ENCODE measurements around the gene OR13G1.

DNA sequence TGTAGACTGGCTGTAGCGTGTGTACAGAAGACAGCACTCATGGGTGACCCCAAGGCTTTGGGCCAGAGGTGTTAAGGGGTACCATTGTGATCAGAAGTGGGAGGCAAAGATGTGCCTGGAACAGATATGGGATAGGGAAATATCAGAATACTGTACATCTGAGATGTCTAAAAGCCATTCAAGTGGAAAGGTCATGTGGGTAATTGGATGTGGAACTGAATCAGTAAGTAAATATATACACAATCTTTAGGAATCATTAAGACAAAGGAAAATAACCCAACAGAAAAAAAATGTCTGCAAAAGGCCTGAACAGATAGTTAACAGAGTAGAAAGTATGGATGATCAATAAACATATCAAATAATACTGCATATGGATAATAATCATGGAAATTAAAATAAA, 26.5 kb downstream of the OR13G1 start:
- TF ChIP-seq, protein P1, sequence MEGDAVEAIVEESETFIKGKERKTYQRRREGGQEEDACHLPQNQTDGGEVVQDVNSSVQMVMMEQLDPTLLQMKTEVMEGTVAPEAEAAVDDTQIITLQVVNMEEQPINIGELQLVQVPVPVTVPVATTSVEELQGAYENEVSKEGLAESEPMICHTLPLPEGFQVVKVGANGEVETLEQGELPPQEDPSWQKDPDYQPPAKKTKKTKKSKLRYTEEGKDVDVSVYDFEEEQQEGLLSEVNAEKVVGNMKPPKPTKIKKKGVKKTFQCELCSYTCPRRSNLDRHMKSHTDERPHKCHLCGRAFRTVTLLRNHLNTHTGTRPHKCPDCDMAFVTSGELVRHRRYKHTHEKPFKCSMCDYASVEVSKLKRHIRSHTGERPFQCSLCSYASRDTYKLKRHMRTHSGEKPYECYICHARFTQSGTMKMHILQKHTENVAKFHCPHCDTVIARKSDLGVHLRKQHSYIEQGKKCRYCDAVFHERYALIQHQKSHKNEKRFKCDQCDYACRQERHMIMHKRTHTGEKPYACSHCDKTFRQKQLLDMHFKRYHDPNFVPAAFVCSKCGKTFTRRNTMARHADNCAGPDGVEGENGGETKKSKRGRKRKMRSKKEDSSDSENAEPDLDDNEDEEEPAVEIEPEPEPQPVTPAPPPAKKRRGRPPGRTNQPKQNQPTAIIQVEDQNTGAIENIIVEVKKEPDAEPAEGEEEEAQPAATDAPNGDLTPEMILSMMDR (IDR thresholded peaks at IDR 0.05; ENCODE audit: borderline replicate concordance, extremely low read depth, low read length, poor library complexity, severe bottlenecking), result no peak
- TF ChIP-seq EZH2 (IDR thresholded peaks at IDR 0.05; ENCODE audit: borderline replicate concordance, low read depth, low read length, severe bottlenecking), result no peak

All from DND-41 (cell line).